A549 (cell line): ENCODE results near the gene PPIF. TPM values are rescaled to one million over a fixed set of nuclear protein-coding genes. Genes with fewer than 3 reads are reported as not detected.

ENCODE experiments used
- ATAC-seq, 2 experiments: fragments of 200-7000 bp in 1 of 2; fragments of >200 bp in 1 of 2; cut with Nextera tagmentation in 1 of 2; cut with Tn5 transposase in 1 of 2; 3 replicates each; pipeline versions ENCODE4 v1.8.0 to v1.9.1; 2018 to 2020; ENCODE audit warnings: mild to moderate bottlenecking in 1 of 2, moderate library complexity in 1 of 2
- CTCF ChIA-PET: fragments of 300-600 bp; sonication (Branson Sonifier 250); formaldehyde crosslinking; extraction: SDS; loops from one replicate; lab custom pipeline; 2021; ENCODE audit warnings: antibody characterized with exemption, inconsistent platforms; lab: Yijun Ruan, JAX
- POLR2A ChIA-PET: fragments of 350-600 bp; formaldehyde crosslinking; extraction: SDS; loops from one replicate; lab custom pipeline; 2021; ENCODE audit warnings: antibody characterized with exemption, inconsistent platforms; lab: Yijun Ruan, JAX
- DNase-seq, 2 experiments: peaks; one replicate each; pipeline versions ENCODE4 v3.0.0 to v3.0.0-alpha.2; 2011 to 2016; ENCODE audit warnings: low read depth in 1 of 2, low spot score in 1 of 2
- FAIRE-seq: peaks from 2 replicates; lab custom pipeline; 2011; peaks lifted over from hg19 to GRCh38; lab: Jason Lieb, UNC
- H3K27ac ChIP-seq, 2 experiments: fragments of >200 bp; sonication (Bioruptor Twin); formaldehyde crosslinking; 3 replicates each; pipeline ENCODE4 v1.5.1; 2016 to 2017
- H3K4me1 ChIP-seq: fragments of >200 bp; sonication (Bioruptor Twin); formaldehyde crosslinking; 3 replicates; pipeline ENCODE4 v1.6.1; 2016
- H3K4me2 ChIP-seq: fragments of >200 bp; sonication (Bioruptor Twin); formaldehyde crosslinking; 3 replicates; pipeline ENCODE4 v1.6.1; 2016
- H3K4me3 ChIP-seq: fragments of >200 bp; sonication (Bioruptor Twin); formaldehyde crosslinking; 3 replicates; pipeline ENCODE4 v1.5.1; 2016
- H3K9me3 ChIP-seq: fragments of >200 bp; sonication (Bioruptor Twin); formaldehyde crosslinking; 3 replicates; pipeline ENCODE4 v1.6.1; 2016
- BHLHE40 ChIP-seq: IDR thresholded peaks from 2 replicates; pipeline ENCODE4 v1.6.1; 2012; ENCODE audit warnings: low read depth, low read length, inconsistent platforms
- CBX8 ChIP-seq: fragments of 200-600 bp; sonication (generic); IDR thresholded peaks from 2 replicates; pipeline ENCODE4 v1.6.1; 2016
- EHF ChIP-seq: fragments of 250-450 bp; sonication (Bioruptor Pico); IDR thresholded peaks from 2 replicates; pipeline ENCODE4 v1.5.0; 2020; ENCODE audit warnings: mild to moderate bottlenecking
- EP300 ChIP-seq, 2 experiments: fragments of >200 bp; sonication (Bioruptor Twin); formaldehyde crosslinking; IDR thresholded peaks; 2 replicates in 1 of 2; 3 replicates in 1 of 2; pipeline ENCODE4 v1.6.1; 2016 to 2017
- ESRRA ChIP-seq: fragments of 150-350 bp; IDR thresholded peaks from 2 replicates; pipeline ENCODE4 v1.6.1; 2014; ENCODE audit warnings: mild to moderate bottlenecking, low read length, borderline replicate concordance
- FOSL2 ChIP-seq, 2 experiments: fragments of 450-650 bp in 1 of 2; fragments of >200 bp in 1 of 2; sonication (Bioruptor Twin) in 1 of 2; formaldehyde crosslinking; IDR thresholded peaks; 2 replicates each; pipeline versions ENCODE4 v1.5.0 to v1.6.1; 2016 to 2020; ENCODE audit warnings: mild to moderate bottlenecking in 1 of 2, moderate library complexity in 1 of 2
- GATA3 ChIP-seq: IDR thresholded peaks from 2 replicates; pipeline ENCODE4 v1.6.1; 2012; ENCODE audit warnings: borderline replicate concordance
- HDAC2 ChIP-seq: fragments of 200-600 bp; sonication (generic); IDR thresholded peaks from 2 replicates; pipeline ENCODE4 v1.6.1; 2016
- JUNB ChIP-seq: fragments of >200 bp; sonication (Bioruptor Twin); formaldehyde crosslinking; IDR thresholded peaks from 2 replicates; pipeline ENCODE4 v1.6.1; 2016
- KDM1A ChIP-seq: fragments of 200-600 bp; sonication (generic); IDR thresholded peaks from 2 replicates; pipeline ENCODE4 v1.6.1; 2016; ENCODE audit warnings: low read depth, mild to moderate bottlenecking
- MAFK ChIP-seq: fragments of 450-650 bp; IDR thresholded peaks from 2 replicates; pipeline ENCODE4 v1.6.1; 2014; ENCODE audit not compliant: partially characterized antibody
- MAZ ChIP-seq: fragments of 150-350 bp; IDR thresholded peaks from 2 replicates; pipeline ENCODE4 v1.6.1; 2014; ENCODE audit warnings: antibody characterized with exemption, low read depth, low read length, borderline replicate concordance
- NFE2L2 ChIP-seq: fragments of 150-350 bp; conservative IDR thresholded peaks from 2 replicates; pipeline ENCODE4 v1.6.1; 2014; ENCODE audit warnings: low read length
- NR3C1 ChIP-seq: fragments of >200 bp; sonication (Bioruptor Twin); formaldehyde crosslinking; IDR thresholded peaks from 3 replicates; pipeline ENCODE4 v1.6.1; 2017
- POLR2A ChIP-seq: IDR thresholded peaks from 2 replicates; pipeline ENCODE4 v1.6.1; 2012; ENCODE audit warnings: mild to moderate bottlenecking, low read length
- POLR2AphosphoS2 ChIP-seq: conservative IDR thresholded peaks from 2 replicates; pipeline ENCODE4 v1.6.1; 2012; ENCODE audit warnings: low read length, improper control_type of control experiment, inconsistent platforms
- RAD21 ChIP-seq, 2 experiments: fragments of >200 bp in 1 of 2; sonication (Bioruptor Twin) in 1 of 2; formaldehyde crosslinking in 1 of 2; IDR thresholded peaks in 1 of 2; conservative IDR thresholded peaks in 1 of 2; 2 replicates in 1 of 2; 3 replicates in 1 of 2; pipeline ENCODE4 v1.6.1; 2012 to 2018; ENCODE audit warnings: inconsistent platforms in 1 of 2
- SREBF2 ChIP-seq: fragments of 450-650 bp; IDR thresholded peaks from 2 replicates; pipeline ENCODE4 v1.6.1; 2014; ENCODE audit warnings: mild to moderate bottlenecking, moderate library complexity
- TFCP2L1 ChIP-seq: fragments of 250-450 bp; sonication (Bioruptor Pico); IDR thresholded peaks from 2 replicates; pipeline ENCODE4 v1.5.0; 2021; ENCODE audit warnings: mild to moderate bottlenecking
- WGBS: methylation state at CpG from one replicate; pipeline ENCODE4 v1.1.6; 2017; ENCODE audit errors: missing lambda C conversion rate; 5-methylcytosine and 5-hydroxymethylcytosine counted together
- polyA plus RNA-seq, 4 experiments: library from polyadenylated mRNA; depleted of rRNA in 3 of 4; stranded (reverse); fragments of >200 nt; fragmentation: RNase III in 1 of 4; extraction: RNeasy Plus Mini Kit Qiagen cat#74134 plus additional on column Dnase treatment in 1 of 4; gene quantifications; 2 replicates in 3 of 4; 3 replicates in 1 of 4; pipeline ENCODE4 v1.2.3, GENCODE V29; 2011 to 2017
- TF ChIP-seq, protein P1 (sequence below): IDR thresholded peaks from 2 replicates; pipeline ENCODE4 v1.6.1; 2012
- TF ChIP-seq, protein P2 (sequence below): fragments of >200 bp; sonication (Bioruptor Twin); formaldehyde crosslinking; IDR thresholded peaks from 3 replicates; pipeline ENCODE4 v1.5.1; 2016
- TF ChIP-seq, protein P3 (sequence below): IDR thresholded peaks from 2 replicates; pipeline ENCODE4 v1.6.1; 2012; ENCODE audit warnings: low read depth, borderline replicate concordance
- TF ChIP-seq, protein P4 (sequence below): fragments of >200 bp; sonication (Bioruptor Twin); formaldehyde crosslinking; IDR thresholded peaks from 2 replicates; pipeline ENCODE4 v1.6.1; 2016
- TF ChIP-seq, protein P5 (sequence below): IDR thresholded peaks from 2 replicates; pipeline ENCODE4 v1.6.1; 2012
- TF ChIP-seq, protein P6 (sequence below): fragments of 200-600 bp; sonication (generic); IDR thresholded peaks from 2 replicates; pipeline ENCODE4 v1.6.1; 2016; ENCODE audit warnings: antibody characterized with exemption, mild to moderate bottlenecking, moderate library complexity

The PPIF gene
- polyA plus RNA-seq, 2 of the 4 experiments (the other 2 are of a cell fraction): 44.8 to 75.0 TPM

DNA sequence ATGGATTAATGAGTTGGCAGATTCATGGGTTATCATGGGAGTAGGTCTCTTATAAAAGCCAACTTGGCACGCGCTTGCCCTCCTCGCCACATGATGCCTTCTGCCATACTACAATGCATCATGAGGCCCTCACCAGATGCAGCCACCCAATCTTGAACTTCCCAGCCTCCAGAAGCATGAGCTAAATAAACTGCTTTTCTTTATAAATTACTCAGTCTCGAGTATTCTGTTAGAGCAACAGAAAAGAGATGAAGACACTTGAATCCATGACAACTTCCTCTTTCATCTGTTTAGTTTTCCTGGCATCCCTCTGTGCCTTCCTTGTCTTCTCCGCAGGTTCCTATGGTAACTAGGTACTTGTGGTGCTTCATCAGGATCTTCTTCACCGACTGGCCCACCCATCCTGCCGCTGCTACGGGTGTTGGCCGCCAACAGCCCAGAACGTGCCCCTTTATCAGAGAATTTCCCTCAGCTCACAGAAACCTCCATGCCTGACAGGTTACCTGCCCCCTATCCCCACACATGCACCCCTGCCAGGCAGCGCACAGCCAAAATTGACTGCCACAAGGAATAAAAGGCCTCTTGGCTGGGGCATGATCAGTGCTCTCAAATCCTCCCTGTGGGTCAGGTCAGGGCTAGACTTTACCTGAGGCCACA is 28.0 kb upstream of the PPIF start (continued):
- TF ChIP-seq, protein P1, sequence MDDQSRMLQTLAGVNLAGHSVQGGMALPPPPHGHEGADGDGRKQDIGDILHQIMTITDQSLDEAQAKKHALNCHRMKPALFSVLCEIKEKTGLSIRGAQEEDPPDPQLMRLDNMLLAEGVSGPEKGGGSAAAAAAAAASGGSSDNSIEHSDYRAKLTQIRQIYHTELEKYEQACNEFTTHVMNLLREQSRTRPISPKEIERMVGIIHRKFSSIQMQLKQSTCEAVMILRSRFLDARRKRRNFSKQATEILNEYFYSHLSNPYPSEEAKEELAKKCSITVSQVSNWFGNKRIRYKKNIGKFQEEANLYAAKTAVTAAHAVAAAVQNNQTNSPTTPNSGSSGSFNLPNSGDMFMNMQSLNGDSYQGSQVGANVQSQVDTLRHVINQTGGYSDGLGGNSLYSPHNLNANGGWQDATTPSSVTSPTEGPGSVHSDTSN: no peak
- no peak for TF ChIP-seq EP300 (IDR thresholded peaks at IDR 0.05)
- TF ChIP-seq SREBF2: no peak
- TF ChIP-seq HDAC2: no peak
- no peak for TF ChIP-seq POLR2AphosphoS2
- TF ChIP-seq POLR2A: no peak
- no peak for TF ChIP-seq EHF (CRISPR knock-in tag)
- no peak for TF ChIP-seq KDM1A
- TF ChIP-seq TFCP2L1 (CRISPR knock-in tag): no peak
- TF ChIP-seq, protein P2, sequence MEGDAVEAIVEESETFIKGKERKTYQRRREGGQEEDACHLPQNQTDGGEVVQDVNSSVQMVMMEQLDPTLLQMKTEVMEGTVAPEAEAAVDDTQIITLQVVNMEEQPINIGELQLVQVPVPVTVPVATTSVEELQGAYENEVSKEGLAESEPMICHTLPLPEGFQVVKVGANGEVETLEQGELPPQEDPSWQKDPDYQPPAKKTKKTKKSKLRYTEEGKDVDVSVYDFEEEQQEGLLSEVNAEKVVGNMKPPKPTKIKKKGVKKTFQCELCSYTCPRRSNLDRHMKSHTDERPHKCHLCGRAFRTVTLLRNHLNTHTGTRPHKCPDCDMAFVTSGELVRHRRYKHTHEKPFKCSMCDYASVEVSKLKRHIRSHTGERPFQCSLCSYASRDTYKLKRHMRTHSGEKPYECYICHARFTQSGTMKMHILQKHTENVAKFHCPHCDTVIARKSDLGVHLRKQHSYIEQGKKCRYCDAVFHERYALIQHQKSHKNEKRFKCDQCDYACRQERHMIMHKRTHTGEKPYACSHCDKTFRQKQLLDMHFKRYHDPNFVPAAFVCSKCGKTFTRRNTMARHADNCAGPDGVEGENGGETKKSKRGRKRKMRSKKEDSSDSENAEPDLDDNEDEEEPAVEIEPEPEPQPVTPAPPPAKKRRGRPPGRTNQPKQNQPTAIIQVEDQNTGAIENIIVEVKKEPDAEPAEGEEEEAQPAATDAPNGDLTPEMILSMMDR: no peak
- TF ChIP-seq, all 56 proteins: peak for 0

DNA sequence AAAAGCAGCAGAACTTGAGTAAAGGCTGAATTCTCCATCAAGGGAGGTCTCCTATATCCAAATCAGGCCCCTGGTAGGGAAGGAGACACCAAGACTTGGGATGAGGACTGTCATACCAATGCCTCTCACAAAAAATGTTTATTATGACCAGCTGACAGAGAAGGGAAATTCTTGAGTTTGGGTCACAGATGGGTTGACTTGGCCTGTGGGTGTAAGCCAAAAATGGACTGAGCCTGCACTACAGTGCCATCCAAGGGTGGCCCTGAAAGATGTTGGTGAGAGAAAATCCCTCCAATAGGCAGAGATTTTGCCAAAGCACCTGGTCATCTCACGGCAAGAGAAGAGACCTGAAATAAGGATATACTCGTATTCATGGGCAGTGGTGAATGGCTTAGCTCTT is 27.0 kb upstream of the PPIF start:
- Histone ChIP-seq H3K4me1 (peaks cover 41% of the 10 kb centered on the region), H3K4me2 (peak overlapping the region; percentile 22; the same call in 2 of the 3 replicates)

DNA sequence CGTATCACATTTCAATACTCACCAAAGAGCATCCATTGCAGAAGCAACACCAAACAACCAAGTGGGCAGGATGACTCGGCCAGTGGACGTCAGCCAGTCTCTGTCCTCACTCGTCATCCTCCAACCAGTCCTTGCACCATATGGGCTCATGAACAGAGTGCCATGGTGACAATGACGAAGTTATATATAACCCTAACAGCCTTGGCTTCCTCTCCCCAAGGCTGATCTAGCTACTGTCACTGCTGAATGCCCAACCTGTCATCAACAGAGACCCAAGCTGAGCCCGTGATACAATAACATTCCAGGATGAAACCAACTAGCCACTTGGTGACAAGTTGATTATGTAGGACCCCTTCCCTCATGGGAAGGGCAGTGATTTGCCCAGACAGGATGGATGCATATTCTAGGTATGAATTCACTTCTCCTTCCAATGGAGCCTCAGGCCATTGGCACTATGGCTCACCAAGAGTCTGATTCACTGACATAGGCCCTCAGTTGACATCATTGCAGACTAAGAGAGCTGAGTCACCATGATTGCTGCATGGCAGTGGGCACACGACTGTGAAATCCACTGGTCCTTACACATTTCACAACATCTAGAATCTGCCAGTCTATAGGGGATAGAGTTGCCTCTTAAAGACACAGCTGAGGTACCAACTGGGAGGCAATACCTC is 26.3 kb upstream of the PPIF start:
- Histone ChIP-seq H3K4me1 (peaks cover 41% of the 10 kb centered on the region), H3K9me3 (no peaks in the 10 kb centered on the region), H3K4me3 (no peak overlapping the region), H3K4me2 (peak overlapping the region; percentile 22), H3K27ac (peak overlapping the region; percentile 49 to 83)
- 58% methylated on average over 7 of the region's 7 CpGs for WGBS
- ChIA-PET POLR2A (no interaction called here), CTCF (interaction anchor here (0.8 to 3.0 kb wide), 4 partner anchors 17 to 167 kb away, joined by 3 to 9 read pairs (median 3); partner anchors contain the start of gene PPIF)
- ATAC-seq: peak; percentile 65 to 67
- FAIRE-seq: no peak
- peak; percentile 74 to 83 for DNase-seq
- TF ChIP-seq, protein P3, sequence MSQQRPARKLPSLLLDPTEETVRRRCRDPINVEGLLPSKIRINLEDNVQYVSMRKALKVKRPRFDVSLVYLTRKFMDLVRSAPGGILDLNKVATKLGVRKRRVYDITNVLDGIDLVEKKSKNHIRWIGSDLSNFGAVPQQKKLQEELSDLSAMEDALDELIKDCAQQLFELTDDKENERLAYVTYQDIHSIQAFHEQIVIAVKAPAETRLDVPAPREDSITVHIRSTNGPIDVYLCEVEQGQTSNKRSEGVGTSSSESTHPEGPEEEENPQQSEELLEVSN: no peak
- no peak for TF ChIP-seq BHLHE40
- peak in 1 of 2 experiments; percentile 46; a peak in 1 of 5 replicates for TF ChIP-seq EP300 (IDR thresholded peaks at IDR 0.05)
- peak; percentile 56; the same call in 1 of the 2 replicates for TF ChIP-seq FOSL2 (IDR thresholded peaks at IDR 0.05)
- TF ChIP-seq FOSL2 (CRISPR knock-in tag; IDR thresholded peaks at IDR 0.05): peak; percentile 89
- no peak for TF ChIP-seq GATA3
- no peak for TF ChIP-seq MAZ
- no peak for TF ChIP-seq NR3C1
- TF ChIP-seq KDM1A: no peak
- TF ChIP-seq, protein P4, sequence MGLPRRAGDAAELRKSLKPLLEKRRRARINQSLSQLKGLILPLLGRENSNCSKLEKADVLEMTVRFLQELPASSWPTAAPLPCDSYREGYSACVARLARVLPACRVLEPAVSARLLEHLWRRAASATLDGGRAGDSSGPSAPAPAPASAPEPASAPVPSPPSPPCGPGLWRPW: 0 out of 2 replicates have a peak, but pooled peaks have one; percentile 14
- TF ChIP-seq JUNB: peak; percentile 77
- TF ChIP-seq, protein P5, sequence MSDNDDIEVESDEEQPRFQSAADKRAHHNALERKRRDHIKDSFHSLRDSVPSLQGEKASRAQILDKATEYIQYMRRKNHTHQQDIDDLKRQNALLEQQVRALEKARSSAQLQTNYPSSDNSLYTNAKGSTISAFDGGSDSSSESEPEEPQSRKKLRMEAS: peak; percentile 55; the same call in 1 of the 2 replicates
- peak; percentile 93 for TF ChIP-seq MAFK
- TF ChIP-seq NFE2L2: peak; percentile 93

More for the DNA sequence above, 27.0 kb upstream of the PPIF start:
- DNase-seq (no peak), FAIRE-seq (no peak), ATAC-seq (no peak)
- Histone ChIP-seq H3K27ac (peak overlapping the region; percentile 49 to 83), H3K9me3 (no peaks in the 10 kb centered on the region), H3K4me3 (no peak overlapping the region)
- POLR2A ChIA-PET: no interaction called here
- TF ChIP-seq HDAC2: no peak
- TF ChIP-seq FOSL2 (IDR thresholded peaks at IDR 0.05): no peak
- no peak for TF ChIP-seq FOSL2 (CRISPR knock-in tag; IDR thresholded peaks at IDR 0.05)
- TF ChIP-seq, protein P6, sequence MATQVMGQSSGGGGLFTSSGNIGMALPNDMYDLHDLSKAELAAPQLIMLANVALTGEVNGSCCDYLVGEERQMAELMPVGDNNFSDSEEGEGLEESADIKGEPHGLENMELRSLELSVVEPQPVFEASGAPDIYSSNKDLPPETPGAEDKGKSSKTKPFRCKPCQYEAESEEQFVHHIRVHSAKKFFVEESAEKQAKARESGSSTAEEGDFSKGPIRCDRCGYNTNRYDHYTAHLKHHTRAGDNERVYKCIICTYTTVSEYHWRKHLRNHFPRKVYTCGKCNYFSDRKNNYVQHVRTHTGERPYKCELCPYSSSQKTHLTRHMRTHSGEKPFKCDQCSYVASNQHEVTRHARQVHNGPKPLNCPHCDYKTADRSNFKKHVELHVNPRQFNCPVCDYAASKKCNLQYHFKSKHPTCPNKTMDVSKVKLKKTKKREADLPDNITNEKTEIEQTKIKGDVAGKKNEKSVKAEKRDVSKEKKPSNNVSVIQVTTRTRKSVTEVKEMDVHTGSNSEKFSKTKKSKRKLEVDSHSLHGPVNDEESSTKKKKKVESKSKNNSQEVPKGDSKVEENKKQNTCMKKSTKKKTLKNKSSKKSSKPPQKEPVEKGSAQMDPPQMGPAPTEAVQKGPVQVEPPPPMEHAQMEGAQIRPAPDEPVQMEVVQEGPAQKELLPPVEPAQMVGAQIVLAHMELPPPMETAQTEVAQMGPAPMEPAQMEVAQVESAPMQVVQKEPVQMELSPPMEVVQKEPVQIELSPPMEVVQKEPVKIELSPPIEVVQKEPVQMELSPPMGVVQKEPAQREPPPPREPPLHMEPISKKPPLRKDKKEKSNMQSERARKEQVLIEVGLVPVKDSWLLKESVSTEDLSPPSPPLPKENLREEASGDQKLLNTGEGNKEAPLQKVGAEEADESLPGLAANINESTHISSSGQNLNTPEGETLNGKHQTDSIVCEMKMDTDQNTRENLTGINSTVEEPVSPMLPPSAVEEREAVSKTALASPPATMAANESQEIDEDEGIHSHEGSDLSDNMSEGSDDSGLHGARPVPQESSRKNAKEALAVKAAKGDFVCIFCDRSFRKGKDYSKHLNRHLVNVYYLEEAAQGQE: no peak
- no peak for TF ChIP-seq CBX8
- TF ChIP-seq, protein P5: no peak
- no peak for TF ChIP-seq RAD21 (conservative IDR thresholded peaks at IDR 0.05 in 1 of 2, IDR thresholded peaks at IDR 0.05 in 1 of 2)
- no peak for TF ChIP-seq ESRRA
- TF ChIP-seq, all 56 proteins: peak for 0
- CTCF ChIA-PET: interaction anchor here (1.2 to 3.0 kb wide), 2 partner anchors 26 to 167 kb away, joined by 3 to 9 read pairs; partner anchors contain the start of gene PPIF
- WGBS: 92% methylated on average over 2 of the region's 2 CpGs
